K562 (cell line): Measurements from ENCODE around the gene HOOK1. TPM values are rescaled to one million over a fixed set of nuclear protein-coding genes. Genes with fewer than 3 reads are reported as not detected.

ENCODE experiments used
- ATAC-seq: fragments of 200-7000 bp; cut with Tn5 transposase; 3 replicates; pipeline ENCODE4 v1.9.1; 2020; ENCODE audit warnings: moderate library complexity
- BruUV-seq: library from RNA; stranded (reverse); fragments of 400-500 nt; replicated peaks from 2 replicates; lab custom pipeline; 2021; lab: Mats Ljungman, UMichigan
- CTCF ChIA-PET: fragments of 300-600 bp; formaldehyde crosslinking; extraction: SDS; loops from one replicate; lab custom pipeline; 2021; ENCODE audit warnings: low intra/inter-chr PET ratio; lab: Yijun Ruan, JAX
- POLR2A ChIA-PET: fragments of 300-600, 350-650 bp; sonication (Branson Sonifier 250); formaldehyde crosslinking; extraction: SDS; loops from one replicate; lab custom pipeline; 2021; ENCODE audit warnings: antibody characterized with exemption, inconsistent platforms; lab: Yijun Ruan, JAX
- DNase-seq, 4 experiments: peaks; one replicate each; pipeline versions ENCODE4 v3.0.0 to v3.0.0-alpha.2; 2011 to 2018; ENCODE audit warnings: low spot score in 3 of 4, mixed read lengths in 3 of 4; ENCODE audit errors: extremely low read depth in 1 of 4
- FAIRE-seq: peaks from 2 replicates; lab custom pipeline; 2011; peaks lifted over from hg19 to GRCh38; lab: Jason Lieb, UNC
- H2AFZ ChIP-seq: 2 replicates; pipeline ENCODE4 v1.6.0; 2011; ENCODE audit warnings: low read depth, low read length, control low read depth, inconsistent platforms
- H3K27ac ChIP-seq: fragments of 200-600 bp; 3 replicates; pipeline ENCODE4 v1.8.0; 2011; ENCODE audit warnings: low read depth, mild to moderate bottlenecking, control low read depth, inconsistent platforms, low read length, moderate library complexity, mixed read lengths; ENCODE audit errors: extremely low read depth
- H3K27me3 ChIP-seq, 2 experiments: fragments of 300-600 bp in 1 of 2; 2 replicates in 1 of 2; 3 replicates in 1 of 2; pipeline versions ENCODE4 v1.6.0 to v1.8.0; 2011; ENCODE audit warnings: inconsistent platforms in 2 of 2, low read length in 2 of 2, mild to moderate bottlenecking in 1 of 2, mixed read lengths in 1 of 2, moderate library complexity in 1 of 2; ENCODE audit not compliant: control insufficient read depth in 2 of 2, insufficient read depth in 2 of 2
- H3K36me3 ChIP-seq: fragments of 300-600 bp; 3 replicates; pipeline ENCODE4 v1.8.0; 2011; ENCODE audit warnings: mild to moderate bottlenecking, low read length, inconsistent platforms; ENCODE audit not compliant: control insufficient read depth, insufficient read depth
- H3K4me1 ChIP-seq, 2 experiments: fragments of 200-600 bp in 1 of 2; replicated peaks in 1 of 2; 2 replicates in 1 of 2; 3 replicates in 1 of 2; pipeline versions ENCODE4 v1.5.1 to v1.8.0; 2011; ENCODE audit warnings: inconsistent platforms in 2 of 2, low read length in 2 of 2, mild to moderate bottlenecking in 1 of 2, mixed read lengths in 1 of 2, moderate library complexity in 1 of 2; ENCODE audit not compliant: control insufficient read depth in 2 of 2, insufficient read depth in 2 of 2
- H3K4me2 ChIP-seq: 2 replicates; pipeline ENCODE4 v1.6.1; 2011; ENCODE audit warnings: low read length, control low read depth, inconsistent platforms, mixed read lengths; ENCODE audit not compliant: insufficient read depth
- H3K4me3 ChIP-seq: fragments of 200-600 bp; sonication (generic), shearing (Covaris generic); 2 replicates; pipeline ENCODE4 v1.5.1; 2016; ENCODE audit warnings: control low read depth, inconsistent platforms
- H3K79me2 ChIP-seq: fragments of 200-600 bp; 3 replicates; pipeline ENCODE4 v1.8.0; 2011; ENCODE audit warnings: low read length, inconsistent platforms; ENCODE audit not compliant: control insufficient read depth, insufficient read depth
- H3K9ac ChIP-seq, 2 experiments: 2 replicates each; pipeline versions ENCODE4 v1.6.0 to v1.6.1; 2011; ENCODE audit warnings: low read depth in 2 of 2, low read length in 2 of 2, control low read depth in 1 of 2, inconsistent platforms in 1 of 2, mild to moderate bottlenecking in 1 of 2, mixed read lengths in 1 of 2; ENCODE audit not compliant: insufficient read depth in 1 of 2
- H3K9me1 ChIP-seq: one replicate; pipeline ENCODE4 v1.6.0; 2011; ENCODE audit warnings: inconsistent platforms, mild to moderate bottlenecking, low read length, moderate library complexity; ENCODE audit not compliant: control insufficient read depth, insufficient read depth
- H3K9me3 ChIP-seq: replicated peaks from 2 replicates; pipeline ENCODE4 v1.5.1; 2011; ENCODE audit warnings: low read depth, low read length, inconsistent platforms; ENCODE audit not compliant: control insufficient read depth, insufficient read depth
- H4K20me1 ChIP-seq: replicated peaks from 2 replicates; pipeline ENCODE4 v1.6.1; 2011; ENCODE audit warnings: low read length, inconsistent platforms, mixed read lengths; ENCODE audit not compliant: control insufficient read depth, insufficient read depth
- EGR1 ChIP-seq: fragments of 450-650 bp; conservative IDR thresholded peaks from 2 replicates; pipeline ENCODE4 v1.6.1; 2017; ENCODE audit warnings: mild to moderate bottlenecking
- ETV5 ChIP-seq: sonication (generic); formaldehyde crosslinking; IDR thresholded peaks from 2 replicates; pipeline ENCODE4 v1.4.0; 2020; ENCODE audit warnings: low read depth, mild to moderate bottlenecking, missing genetic modification reagents
- HEY1 ChIP-seq: fragments of 250-450 bp; sonication (Bioruptor Pico); IDR thresholded peaks from 2 replicates; pipeline ENCODE4 v1.5.0; 2020; ENCODE audit warnings: mild to moderate bottlenecking, moderate library complexity, borderline replicate concordance
- JUND ChIP-seq, 2 experiments: IDR thresholded peaks; 2 replicates in 1 of 2; 3 replicates in 1 of 2; pipeline ENCODE4 v1.6.1; 2011; ENCODE audit warnings: borderline replicate concordance in 2 of 2, low read depth in 2 of 2, low read length in 2 of 2, improper control_type of control experiment in 1 of 2, missing biosample characterization in 1 of 2, missing genetic modification characterization in 1 of 2, missing genetic modification reagents in 1 of 2
- POLR2B ChIP-seq: fragments of 450-650 bp; IDR thresholded peaks from 2 replicates; pipeline ENCODE4 v1.6.1; 2018; ENCODE audit warnings: low read depth; ENCODE audit not compliant: partially characterized antibody
- SUPT5H ChIP-seq: fragments of 450-650 bp; IDR thresholded peaks from 2 replicates; pipeline ENCODE4 v1.6.1; 2016
- TFAM ChIP-seq: fragments of 250-450 bp; sonication (Bioruptor Pico); conservative IDR thresholded peaks from 2 replicates; pipeline ENCODE4 v1.5.0; 2021; ENCODE audit warnings: mild to moderate bottlenecking, moderate library complexity
- ZNF561 ChIP-seq: fragments of 450-650 bp; formaldehyde crosslinking; conservative IDR thresholded peaks from 2 replicates; pipeline ENCODE4 v1.4.0; 2020; ENCODE audit warnings: mild to moderate bottlenecking, moderate library complexity
- WGBS: fragments of 100-300 bp; shearing (Covaris generic); methylation state at CpG from one replicate; pipeline ENCODE4 v1.1.6; 2016; ENCODE audit warnings: low coverage, mixed read lengths; ENCODE audit not compliant: insufficient coverage; ENCODE audit errors: missing lambda C conversion rate; 5-methylcytosine and 5-hydroxymethylcytosine counted together
- in situ Hi-C: fragments of 300-500 bp; cut with MboI; formaldehyde crosslinking; loops from 4 replicates; pipeline ENCODE4 v1.15.0; 2018; ENCODE audit warnings: inconsistent platforms, mixed read lengths
- intact Hi-C: fragments of 100-400 bp; cut with micrococcal nuclease; formaldehyde crosslinking; loops from 2 replicates; pipeline ENCODE4 v1.14.2; 2022
- polyA plus RNA-seq, 8 experiments: library from polyadenylated mRNA; depleted of rRNA in 4 of 8; stranded (reverse) in 5 of 8; unstranded in 3 of 8; fragments of >200 nt; fragmentation: Nextera tagmentation in 2 of 8; fragmentation: Illumina TruSeq in 1 of 8; extraction: Ambion mirVana in 2 of 8; extraction: Trizol in 1 of 8; gene quantifications; 2 replicates each; pipeline versions ENCODE4 v1.2.1 to v1.2.3, GENCODE V29; 2011 to 2014; ENCODE audit warnings: inconsistent platforms in 1 of 8, missing spikeins in 1 of 8
- total RNA-seq, 7 experiments: library from RNA; depleted of rRNA in 6 of 7; stranded (reverse); fragments of >200 nt in 6 of 7; fragmentation: Illumina TruSeq in 2 of 7; extraction: Trizol in 2 of 7; gene quantifications; 2 replicates each; pipeline versions ENCODE4 v1.2.1 to v1.2.3, GENCODE V29; 2011 to 2021; ENCODE audit warnings: low replicate concordance in 1 of 7
- TF ChIP-seq, protein P1 (sequence below), 2 experiments: fragments of 450-650 bp; formaldehyde crosslinking in 1 of 2; IDR thresholded peaks; 2 replicates each; pipeline versions ENCODE4 v1.4.0 to v1.6.1; 2014 to 2020; ENCODE audit warnings: mild to moderate bottlenecking in 2 of 2, borderline replicate concordance in 1 of 2, low read depth in 1 of 2

HOOK1 gene
- total and polyA plus RNA-seq, 9 of the 15 experiments (the other 6 are each of a cell fraction or from before 2014, with no cell fraction given): 0.11 to 0.18 TPM; not detected in 7

- in situ Hi-C loops: no loop called here
- Histone ChIP-seq H3K4me1 (no peaks in the 10 kb centered on the region), H4K20me1 (no peaks in the 10 kb centered on the region), H3K9me3 (no peaks in the 10 kb centered on the region), H2AFZ (no peak overlapping the region), H3K27me3 (no peaks in the 10 kb centered on the region), H3K9ac (no peak overlapping the region), H3K36me3 (no peaks in the 10 kb centered on the region), H3K79me2 (no peaks in the 10 kb centered on the region), H3K4me2 (no peak overlapping the region), H3K27ac (no peak overlapping the region), H3K4me3 (no peak overlapping the region), H3K9me1 (no peaks in the 10 kb centered on the region)
- DNase-seq: no peak
- 0% methylated on average over 7 of the region's 7 CpGs for WGBS
- POLR2A ChIA-PET: no interaction called here
- no peak for FAIRE-seq
- BruUV-seq: no TSS peak
- CTCF ChIA-PET: no interaction called here
- ATAC-seq: no peak; the same call in 2 of the 3 replicates
- intact Hi-C loops: no loop called here
- TF ChIP-seq SUPT5H (no peak), EGR1 (no peak), ETV5 (CRISPR knock-in tag) (no peak), ZNF561 (CRISPR knock-in tag) (no peak), HEY1 (CRISPR knock-in tag) (no peak), TFAM (no peak), POLR2B (no peak), JUND (IDR thresholded peaks at IDR 0.05; ENCODE audit: borderline replicate concordance, low read depth, low read length) (no peak), JUND (tag; IDR thresholded peaks at IDR 0.05; ENCODE audit: borderline replicate concordance, low read depth, low read length) (no peak)
- TF ChIP-seq, protein P1, sequence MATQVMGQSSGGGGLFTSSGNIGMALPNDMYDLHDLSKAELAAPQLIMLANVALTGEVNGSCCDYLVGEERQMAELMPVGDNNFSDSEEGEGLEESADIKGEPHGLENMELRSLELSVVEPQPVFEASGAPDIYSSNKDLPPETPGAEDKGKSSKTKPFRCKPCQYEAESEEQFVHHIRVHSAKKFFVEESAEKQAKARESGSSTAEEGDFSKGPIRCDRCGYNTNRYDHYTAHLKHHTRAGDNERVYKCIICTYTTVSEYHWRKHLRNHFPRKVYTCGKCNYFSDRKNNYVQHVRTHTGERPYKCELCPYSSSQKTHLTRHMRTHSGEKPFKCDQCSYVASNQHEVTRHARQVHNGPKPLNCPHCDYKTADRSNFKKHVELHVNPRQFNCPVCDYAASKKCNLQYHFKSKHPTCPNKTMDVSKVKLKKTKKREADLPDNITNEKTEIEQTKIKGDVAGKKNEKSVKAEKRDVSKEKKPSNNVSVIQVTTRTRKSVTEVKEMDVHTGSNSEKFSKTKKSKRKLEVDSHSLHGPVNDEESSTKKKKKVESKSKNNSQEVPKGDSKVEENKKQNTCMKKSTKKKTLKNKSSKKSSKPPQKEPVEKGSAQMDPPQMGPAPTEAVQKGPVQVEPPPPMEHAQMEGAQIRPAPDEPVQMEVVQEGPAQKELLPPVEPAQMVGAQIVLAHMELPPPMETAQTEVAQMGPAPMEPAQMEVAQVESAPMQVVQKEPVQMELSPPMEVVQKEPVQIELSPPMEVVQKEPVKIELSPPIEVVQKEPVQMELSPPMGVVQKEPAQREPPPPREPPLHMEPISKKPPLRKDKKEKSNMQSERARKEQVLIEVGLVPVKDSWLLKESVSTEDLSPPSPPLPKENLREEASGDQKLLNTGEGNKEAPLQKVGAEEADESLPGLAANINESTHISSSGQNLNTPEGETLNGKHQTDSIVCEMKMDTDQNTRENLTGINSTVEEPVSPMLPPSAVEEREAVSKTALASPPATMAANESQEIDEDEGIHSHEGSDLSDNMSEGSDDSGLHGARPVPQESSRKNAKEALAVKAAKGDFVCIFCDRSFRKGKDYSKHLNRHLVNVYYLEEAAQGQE (IDR thresholded peaks at IDR 0.05; ENCODE audit: borderline replicate concordance): no peak
- TF ChIP-seq, protein P1 (CRISPR knock-in tag; IDR thresholded peaks at IDR 0.05; ENCODE audit: low read depth): no peak
Measured at GRCh38 chr1:59892841-59893811, 78.4 kb downstream of the HOOK1 start.
